ENCODE measurements around the gene GPR132.

The GPR132 gene

DNA sequence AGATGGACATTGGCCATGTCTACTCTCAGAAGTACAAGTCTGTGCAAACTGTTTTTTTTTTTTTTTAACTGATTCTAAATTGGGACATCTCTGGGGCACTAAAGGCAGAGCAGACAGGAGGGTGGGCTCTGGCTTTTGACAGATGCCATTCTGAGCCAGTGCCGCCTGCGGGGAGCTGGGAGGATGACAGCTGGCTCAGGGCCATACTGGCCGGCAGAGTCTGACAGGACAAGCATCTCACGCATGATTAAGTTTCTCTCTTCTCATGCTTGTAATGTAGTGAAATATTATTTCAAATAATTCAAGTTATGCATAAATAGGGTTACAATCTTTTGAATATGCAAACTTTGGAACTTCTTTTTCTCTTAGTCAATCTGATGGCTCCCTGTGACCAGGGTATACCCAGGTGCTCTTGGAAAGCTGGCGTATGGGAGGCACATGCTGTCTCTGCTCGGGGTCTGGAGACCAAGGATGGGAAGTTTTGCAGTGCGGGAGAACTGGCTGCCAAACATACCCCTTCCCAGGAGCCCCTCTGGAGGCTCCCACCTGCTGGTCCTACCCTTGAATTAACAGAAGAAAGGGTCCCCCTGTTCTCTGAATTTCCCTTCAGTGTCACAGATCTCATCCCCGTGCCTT lies 52.0 kb downstream of the GPR132 start:
- TF ChIP-seq, protein P1, sequence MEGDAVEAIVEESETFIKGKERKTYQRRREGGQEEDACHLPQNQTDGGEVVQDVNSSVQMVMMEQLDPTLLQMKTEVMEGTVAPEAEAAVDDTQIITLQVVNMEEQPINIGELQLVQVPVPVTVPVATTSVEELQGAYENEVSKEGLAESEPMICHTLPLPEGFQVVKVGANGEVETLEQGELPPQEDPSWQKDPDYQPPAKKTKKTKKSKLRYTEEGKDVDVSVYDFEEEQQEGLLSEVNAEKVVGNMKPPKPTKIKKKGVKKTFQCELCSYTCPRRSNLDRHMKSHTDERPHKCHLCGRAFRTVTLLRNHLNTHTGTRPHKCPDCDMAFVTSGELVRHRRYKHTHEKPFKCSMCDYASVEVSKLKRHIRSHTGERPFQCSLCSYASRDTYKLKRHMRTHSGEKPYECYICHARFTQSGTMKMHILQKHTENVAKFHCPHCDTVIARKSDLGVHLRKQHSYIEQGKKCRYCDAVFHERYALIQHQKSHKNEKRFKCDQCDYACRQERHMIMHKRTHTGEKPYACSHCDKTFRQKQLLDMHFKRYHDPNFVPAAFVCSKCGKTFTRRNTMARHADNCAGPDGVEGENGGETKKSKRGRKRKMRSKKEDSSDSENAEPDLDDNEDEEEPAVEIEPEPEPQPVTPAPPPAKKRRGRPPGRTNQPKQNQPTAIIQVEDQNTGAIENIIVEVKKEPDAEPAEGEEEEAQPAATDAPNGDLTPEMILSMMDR (conservative IDR thresholded peaks at IDR 0.05; ENCODE audit: low read length), result peak; percentile 20; the same call in 1 of the 2 replicates
- DNase-seq (ENCODE audit: low read depth), result peak; percentile 40
- H3K4me3 ChIP-seq (ENCODE audit: low read length), result no peak overlapping the region

DNA sequence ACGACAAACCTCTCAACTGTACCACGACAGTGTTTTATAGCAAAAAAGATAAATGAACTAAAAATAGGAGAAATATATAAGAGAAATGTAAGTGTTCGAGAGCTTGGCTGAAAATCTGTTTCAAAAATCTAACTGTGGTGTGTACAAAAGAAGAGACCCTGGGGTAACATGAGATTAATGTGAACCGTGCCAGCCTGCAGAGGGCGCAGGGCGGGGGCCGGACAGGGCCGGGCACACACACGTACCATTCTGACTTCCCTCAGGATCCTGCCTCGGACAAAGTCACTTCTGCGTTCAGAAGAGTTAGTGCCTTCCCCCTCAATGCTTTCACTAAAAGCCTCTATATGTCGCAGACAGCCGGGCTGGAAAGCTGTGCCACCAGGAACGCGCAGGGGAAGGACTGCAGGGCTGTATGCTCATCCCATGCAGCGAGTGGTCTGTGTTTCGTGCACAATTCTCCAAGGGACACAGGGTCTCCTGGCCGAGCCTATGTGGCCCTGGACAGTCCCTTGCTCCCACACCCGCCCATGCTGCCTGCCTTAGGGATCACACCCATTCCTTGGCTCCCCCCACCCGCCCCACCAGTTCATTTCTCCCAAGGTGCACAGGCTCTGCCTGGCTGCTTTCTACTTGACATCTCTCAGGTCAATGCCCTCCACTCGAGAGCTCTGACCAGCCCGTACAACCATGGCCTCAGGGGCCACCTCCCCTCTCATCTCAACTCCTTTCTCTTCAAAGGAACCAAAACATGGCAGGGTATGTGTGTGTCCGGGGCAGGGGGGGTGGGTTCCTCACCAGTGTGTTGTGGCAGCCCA lies 52.9 kb downstream of the GPR132 start:
- TF ChIP-seq, protein P1 (conservative IDR thresholded peaks at IDR 0.05; ENCODE audit: low read length), result peak; percentile 33
- no peak overlapping the region for H3K4me3 ChIP-seq (ENCODE audit: low read length)
- no peak for DNase-seq (ENCODE audit: low read depth)

DNA sequence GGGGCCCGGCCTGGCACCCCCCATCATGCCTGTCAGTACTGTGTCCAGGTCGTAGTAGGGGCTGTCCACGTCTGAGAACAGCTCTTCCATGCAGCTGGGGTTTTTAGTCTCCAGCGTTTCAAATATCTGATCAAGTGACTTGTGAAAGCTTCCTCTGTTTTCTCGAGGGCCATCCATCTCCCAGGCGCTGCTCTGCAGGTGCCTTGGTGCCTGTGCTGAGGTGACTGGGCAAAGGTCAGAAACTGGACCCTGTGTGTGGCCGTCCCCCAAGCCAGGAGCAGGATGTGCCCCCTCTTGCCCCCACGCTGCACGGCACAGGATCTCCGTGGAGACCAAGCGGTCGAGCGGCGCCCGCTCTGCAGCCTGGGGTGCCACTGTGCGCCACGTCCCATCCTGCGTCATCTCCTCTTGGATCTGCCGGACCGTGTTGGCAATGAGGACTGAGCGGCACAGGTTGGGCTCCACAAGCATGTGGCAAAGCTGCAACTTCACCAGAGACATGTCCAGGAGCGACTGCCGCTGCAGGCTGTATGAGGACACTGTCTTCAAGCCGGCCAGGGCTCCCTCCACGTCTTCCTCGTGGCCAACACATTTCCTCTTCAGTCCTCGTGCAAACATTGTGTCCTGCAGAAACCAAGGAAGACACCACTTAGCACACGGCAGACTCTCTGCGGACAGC lies 53.8 kb downstream of the GPR132 start:
- TF ChIP-seq, protein P1 (conservative IDR thresholded peaks at IDR 0.05; ENCODE audit: low read length), result no peak
- DNase-seq (ENCODE audit: low read depth), result no peak
- no peak overlapping the region for H3K4me3 ChIP-seq (ENCODE audit: low read length)

DNA sequence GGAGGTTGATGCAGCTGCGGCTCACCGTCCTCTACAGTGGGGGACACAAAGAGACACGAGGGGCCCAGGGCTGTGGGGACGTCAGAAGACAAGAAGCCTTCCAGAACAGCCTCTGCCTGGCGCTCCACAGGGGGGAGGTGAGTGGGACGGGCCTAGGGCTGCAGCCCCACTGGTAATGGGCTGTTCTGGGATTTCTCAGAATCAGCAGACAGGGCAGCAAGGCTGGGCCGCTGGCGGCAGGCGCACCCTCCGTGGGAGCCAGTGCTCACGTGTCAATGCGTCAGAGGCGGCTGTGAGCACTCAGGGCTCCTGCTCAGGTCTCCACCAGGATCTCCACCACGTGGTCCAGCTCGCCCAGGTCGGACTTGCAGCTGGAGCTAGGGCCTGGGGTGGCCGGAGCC lies 54.3 kb downstream of the GPR132 start:
- no peak overlapping the region for H3K4me3 ChIP-seq (ENCODE audit: low read length)
- TF ChIP-seq, protein P1 (conservative IDR thresholded peaks at IDR 0.05; ENCODE audit: low read length), result no peak
- no peak for DNase-seq (ENCODE audit: low read depth)

DNA sequence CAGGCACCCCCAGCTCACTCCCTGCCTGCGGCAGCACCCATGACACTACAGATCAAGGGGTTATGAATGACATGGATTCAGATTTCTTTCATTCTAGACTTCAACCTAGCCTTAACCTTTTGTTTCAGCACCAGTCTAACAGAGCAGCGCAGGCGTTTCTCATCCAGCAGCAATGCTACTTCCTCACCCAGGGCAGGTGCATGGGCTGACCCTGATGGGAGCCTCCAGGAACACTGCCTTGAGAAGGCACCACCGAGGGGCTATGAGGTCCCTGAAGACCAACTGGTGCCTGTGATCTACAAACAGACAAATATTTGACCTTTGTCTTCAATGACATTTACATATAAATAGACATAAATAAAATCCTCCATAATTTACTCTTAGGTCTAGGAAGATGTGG lies 55.1 kb downstream of the GPR132 start:
- DNase-seq (ENCODE audit: low read depth), result no peak
- TF ChIP-seq, protein P1 (conservative IDR thresholded peaks at IDR 0.05; ENCODE audit: low read length), result no peak
- H3K4me3 ChIP-seq (ENCODE audit: low read length), result no peak overlapping the region

DNA sequence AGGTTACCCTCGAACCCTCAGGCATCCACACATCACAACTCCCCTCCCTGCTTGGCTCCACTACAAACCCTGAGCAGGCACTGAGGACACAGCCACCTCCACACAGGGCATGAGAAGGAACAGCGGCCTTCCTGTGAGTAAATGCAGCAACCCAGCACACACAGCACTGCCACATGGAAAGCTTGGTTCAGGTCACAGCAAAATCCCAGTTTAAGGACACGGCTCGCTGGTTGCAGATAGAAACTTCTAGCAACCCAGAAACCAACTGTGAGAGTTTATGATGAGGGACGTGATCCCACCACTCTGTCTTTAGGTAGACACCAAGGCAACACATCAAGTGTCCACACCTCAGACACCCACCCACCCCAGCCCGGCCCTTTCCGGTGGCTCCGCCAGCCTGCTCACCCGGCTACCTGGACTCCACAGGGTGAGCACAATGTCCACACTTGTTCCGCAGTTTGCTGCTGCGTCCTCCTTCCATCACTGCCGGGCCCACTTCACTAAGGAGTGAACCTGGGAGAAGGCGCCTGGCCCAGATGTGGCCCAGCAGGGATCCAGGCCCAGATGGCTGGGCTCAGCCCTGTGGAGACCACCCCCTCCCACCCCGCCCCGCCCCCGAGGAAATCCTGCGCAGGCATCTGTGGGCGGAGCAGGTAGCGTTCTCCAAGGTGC lies 57.5 kb downstream of the GPR132 start:
- DNase-seq (ENCODE audit: low read depth), result no peak
- TF ChIP-seq, protein P1 (conservative IDR thresholded peaks at IDR 0.05; ENCODE audit: low read length), result no peak

More for the DNA sequence above, 57.5 kb downstream of the GPR132 start:
- H3K4me3 ChIP-seq (ENCODE audit: low read length), result no peak overlapping the region
